Caco-2 (cell line): Measurements from ENCODE around the gene SCAMP4. TPM values are rescaled to one million over a fixed set of nuclear protein-coding genes. Genes with fewer than 3 reads are reported as not detected.

Experiments
- BruUV-seq: library from RNA; stranded (reverse); fragments of 400-500 nt; replicated peaks from 2 replicates; lab custom pipeline; 2021; lab: Mats Ljungman, UMichigan
- CTCF ChIA-PET: fragments of 300-600 bp; sonication (Branson Sonifier 250); formaldehyde crosslinking; loops from one replicate; lab custom pipeline; 2022; ENCODE audit warnings: antibody characterized with exemption; lab: Charles Lee
- POLR2A ChIA-PET: fragments of 300-600 bp; sonication (Branson Sonifier 250); formaldehyde crosslinking; loops from one replicate; lab custom pipeline; 2022; ENCODE audit warnings: antibody characterized with exemption; lab: Charles Lee
- DNase-seq, 2 experiments: peaks; one replicate each; pipeline versions ENCODE4 v3.0.0 to v3.0.0-alpha.2; 2020 to 2022
- H3K27me3 ChIP-seq: replicated peaks from 2 replicates; pipeline ENCODE4 v1.6.0; 2011; ENCODE audit warnings: low read length; ENCODE audit not compliant: control insufficient read depth, insufficient read depth
- H3K36me3 ChIP-seq: 2 replicates; pipeline ENCODE4 v1.5.1; 2011; ENCODE audit warnings: low read length; ENCODE audit not compliant: control insufficient read depth, insufficient read depth
- H3K4me1 ChIP-seq: fragments of 250-450 bp; sonication (Bioruptor Pico); 2 replicates; pipeline ENCODE4 v1.5.1; 2020; ENCODE audit warnings: mild to moderate bottlenecking
- H3K4me3 ChIP-seq: 2 replicates; pipeline ENCODE4 v1.5.1; 2011; ENCODE audit warnings: low read depth, mild to moderate bottlenecking, control low read depth, low read length
- H3K9me3 ChIP-seq: fragments of 250-450 bp; sonication (Bioruptor Pico); 2 replicates; pipeline ENCODE4 v1.5.1; 2020; ENCODE audit warnings: mild to moderate bottlenecking, moderate library complexity
- H3K27ac Mint-ChIP-seq: one replicate; pipeline ENCODE4 v1.8.0; 2022; ENCODE audit warnings: mixed read lengths; ENCODE audit not compliant: unreplicated experiment
- H3K27me3 Mint-ChIP-seq: one replicate; pipeline ENCODE4 v1.8.0; 2022; ENCODE audit warnings: mixed read lengths; ENCODE audit not compliant: insufficient read depth, unreplicated experiment
- H3K36me3 Mint-ChIP-seq: one replicate; pipeline ENCODE4 v1.8.0; 2022; ENCODE audit warnings: mild to moderate bottlenecking, mixed read lengths; ENCODE audit not compliant: insufficient read depth, unreplicated experiment
- H3K4me1 Mint-ChIP-seq: one replicate; pipeline ENCODE4 v1.8.0; 2022; ENCODE audit warnings: low read depth, mixed read lengths; ENCODE audit not compliant: unreplicated experiment
- H3K4me3 Mint-ChIP-seq: one replicate; pipeline ENCODE4 v1.8.0; 2022; ENCODE audit warnings: mild to moderate bottlenecking, moderate library complexity, mixed read lengths; ENCODE audit not compliant: unreplicated experiment
- H3K9me3 Mint-ChIP-seq: one replicate; pipeline ENCODE4 v1.8.0; 2022; ENCODE audit warnings: mixed read lengths; ENCODE audit not compliant: unreplicated experiment
- CTCF ChIP-seq, 2 experiments: fragments of 200-600 bp in 1 of 2; IDR thresholded peaks; 1 replicate in 1 of 2; 2 replicates in 1 of 2; pipeline versions ENCODE4 v1.5.1 to v1.8.0; 2011 to 2022; ENCODE audit warnings: antibody characterized with exemption in 1 of 2, control low read depth in 1 of 2, inconsistent platforms in 1 of 2, low read depth in 1 of 2, low read length in 1 of 2, mild to moderate bottlenecking in 1 of 2, moderate library complexity in 1 of 2; ENCODE audit not compliant: insufficient read depth in 1 of 2, severe bottlenecking in 1 of 2, unreplicated experiment in 1 of 2
- intact Hi-C: fragments of 100-400 bp; cut with micrococcal nuclease; formaldehyde crosslinking; loops from one replicate; pipeline ENCODE4 v1.10.0; 2022; ENCODE audit not compliant: unreplicated experiment
- total RNA-seq: library from RNA; stranded (reverse); gene quantifications from 2 replicates; pipeline ENCODE4 v1.2.3, GENCODE V29; 2022

SCAMP4 gene
- total RNA-seq, 1 experiment from 2014 or later, result 84.1 TPM

- Mint-ChIP-seq H3K4me1 (no peaks in the 10 kb centered on the region), H3K9me3 (no peaks in the 10 kb centered on the region), H3K27ac (no peak overlapping the region), H3K4me3 (no peak overlapping the region), H3K27me3 (no peaks in the 10 kb centered on the region), H3K36me3 (peaks cover 23% of the 10 kb centered on the region)
- no peak for DNase-seq
- intact Hi-C loops, result no loop called here
- no peak overlapping the region for H3K4me3 ChIP-seq
- no TSS peak for BruUV-seq
- H3K36me3 ChIP-seq, result no peaks in the 10 kb centered on the region; the same call in 1 of the 2 replicates
- no peaks in the 10 kb centered on the region for H3K4me1 ChIP-seq
- ChIA-PET CTCF (no interaction called here), POLR2A (no interaction called here)
- no peak for TF ChIP-seq CTCF (IDR thresholded peaks at IDR 0.05; ENCODE audit: insufficient read depth in 1 of 2, low read depth in 1 of 2, low read length in 1 of 2, severe bottlenecking in 1 of 2, unreplicated experiment in 1 of 2)
- H3K27me3 ChIP-seq, result no peaks in the 10 kb centered on the region
- no peaks in the 10 kb centered on the region for H3K9me3 ChIP-seq
Measured at GRCh38 chr19:1952635-1953034, 47.4 kb downstream of the SCAMP4 start.

- no TSS peak for BruUV-seq
- TF ChIP-seq CTCF (IDR thresholded peaks at IDR 0.05; ENCODE audit: insufficient read depth in 1 of 2, low read depth in 1 of 2, low read length in 1 of 2, severe bottlenecking in 1 of 2, unreplicated experiment in 1 of 2), result no peak
- H3K4me1 Mint-ChIP-seq, result no peaks in the 10 kb centered on the region
- Histone ChIP-seq H3K36me3 (no peaks in the 10 kb centered on the region; the same call in 1 of the 2 replicates), H3K4me1 (no peaks in the 10 kb centered on the region), H3K9me3 (no peaks in the 10 kb centered on the region), H3K27me3 (no peaks in the 10 kb centered on the region), H3K4me3 (no peak overlapping the region)
- H3K27ac Mint-ChIP-seq, result no peak overlapping the region
- no peak overlapping the region for H3K4me3 Mint-ChIP-seq
- H3K9me3 Mint-ChIP-seq, result no peaks in the 10 kb centered on the region
- ChIA-PET CTCF (no interaction called here), POLR2A (no interaction called here)
- H3K27me3 Mint-ChIP-seq, result no peaks in the 10 kb centered on the region
- intact Hi-C loops, result no loop called here
- peaks cover 22% of the 10 kb centered on the region for H3K36me3 Mint-ChIP-seq
- no peak for DNase-seq
Measured at GRCh38 chr19:1953037-1953436, 47.8 kb downstream of the SCAMP4 start.

GRCh38 chr19:1953441-1954094 lies 48.4 kb downstream of the SCAMP4 start:
- peaks cover 22% of the 10 kb centered on the region for H3K36me3 Mint-ChIP-seq
- ChIA-PET CTCF (no interaction called here), POLR2A (no interaction called here)
- H3K4me1 Mint-ChIP-seq, result no peaks in the 10 kb centered on the region
- no peaks in the 10 kb centered on the region for H3K27me3 ChIP-seq
- H3K4me3 ChIP-seq, result no peak overlapping the region
- no peak for DNase-seq
- H3K9me3 ChIP-seq, result no peaks in the 10 kb centered on the region
- TF ChIP-seq CTCF (IDR thresholded peaks at IDR 0.05; ENCODE audit: insufficient read depth in 1 of 2, low read depth in 1 of 2, low read length in 1 of 2, severe bottlenecking in 1 of 2, unreplicated experiment in 1 of 2), result no peak
- no peaks in the 10 kb centered on the region for H3K27me3 Mint-ChIP-seq
- no peaks in the 10 kb centered on the region; the same call in 1 of the 2 replicates for H3K36me3 ChIP-seq
- H3K27ac Mint-ChIP-seq, result no peak overlapping the region
- H3K9me3 Mint-ChIP-seq, result no peaks in the 10 kb centered on the region
- H3K4me3 Mint-ChIP-seq, result no peak overlapping the region
- BruUV-seq, result no TSS peak
- intact Hi-C loops, result no loop called here
- H3K4me1 ChIP-seq, result no peaks in the 10 kb centered on the region
